ENCODE data around the gene NCOA7.

DNA sequence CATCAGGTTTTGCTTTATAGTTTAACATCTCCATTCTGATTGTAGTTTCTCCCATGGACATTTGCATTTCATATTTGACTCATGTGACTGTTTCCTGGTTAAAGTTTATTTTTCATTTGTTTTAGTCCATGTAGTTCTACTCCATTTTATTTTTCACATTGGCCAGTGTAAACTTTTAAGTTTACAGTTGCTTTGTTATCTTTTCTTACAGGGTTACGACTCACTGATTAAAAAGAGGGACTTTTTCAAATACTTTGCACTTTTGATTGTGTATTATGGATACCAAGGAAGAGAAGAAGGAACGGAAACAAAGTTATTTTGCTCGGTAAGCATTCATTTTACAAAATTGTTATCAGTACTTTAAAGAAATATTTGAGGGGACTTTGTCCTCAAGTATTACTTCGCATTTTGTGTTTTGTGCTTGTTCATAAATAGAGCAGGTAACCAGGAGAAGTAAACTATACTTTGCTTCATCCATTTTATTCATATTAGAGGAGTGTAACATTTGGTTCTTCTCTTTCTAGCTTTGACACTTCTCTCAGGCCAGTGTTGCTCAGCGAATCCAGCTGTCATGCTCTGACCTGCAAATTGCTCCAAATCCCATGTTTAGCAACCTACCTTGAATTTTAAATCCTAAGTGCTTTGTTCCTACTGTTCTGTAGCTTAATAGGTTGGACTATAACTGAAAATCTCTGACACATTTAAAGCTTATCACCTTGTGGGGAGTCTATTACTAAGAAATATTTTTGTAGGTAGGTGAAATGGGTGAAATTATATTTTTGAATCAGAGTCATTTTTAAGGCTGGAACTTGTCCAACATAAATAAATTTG is 24.5 kb downstream of the NCOA7 start:
- TF ChIP-seq ZNF274 (IDR thresholded peaks at IDR 0.05; ENCODE audit: low read depth, low read length) = no peak
- no peak for TF ChIP-seq YY1 (IDR thresholded peaks at IDR 0.05; ENCODE audit: insufficient read depth, insufficient read length)
